ENCODE measurements around the gene GPR153.

- TF ChIP-seq CHD2 (IDR thresholded peaks at IDR 0.05; ENCODE audit: low read length) (no peak), POLR2A (IDR thresholded peaks at IDR 0.05; ENCODE audit: control extremely low read depth in 1 of 2, low read depth in 2 of 2, low read length in 2 of 2) (0 out of 3 replicates have a peak, but pooled peaks of 1 of the 2 experiments have one; percentile 33), ZNF274 (IDR thresholded peaks at IDR 0.05; ENCODE audit: borderline replicate concordance, extremely low read depth, low read length) (no peak), HDAC2 (IDR thresholded peaks at IDR 0.05; ENCODE audit: borderline replicate concordance in 1 of 2, low read depth in 2 of 2, low read length in 2 of 2) (no peak), POLR2AphosphoS5 (IDR thresholded peaks at IDR 0.05; ENCODE audit: low read depth, low read length) (no peak), TEAD4 (IDR thresholded peaks at IDR 0.05; ENCODE audit: low read depth, low read length) (no peak), CREB1 (IDR thresholded peaks at IDR 0.05) (no peak), KDM1A (IDR thresholded peaks at IDR 0.05; ENCODE audit: borderline replicate concordance, low read length) (no peak), EZH2 (IDR thresholded peaks at IDR 0.05; ENCODE audit: low read depth, low read length, severe bottlenecking) (no peak)
Observed at GRCh38 chr1:6249739-6250689, 10.9 kb downstream of the GPR153 start.

Measured in H1 (cell line).